ENCODE measurements around the gene CLDN10. TPM values are rescaled to one million over a fixed set of nuclear protein-coding genes. Genes with fewer than 3 reads are reported as not detected.

Gene CLDN10
- total and polyA plus RNA-seq, 2 donors (not counting 1 experiment from before 2014, with no cell fraction given): not detected

GRCh38 chr13:95620825-95621498, 68.4 kb downstream of the CLDN10 start:
- no peaks in the 10 kb centered on the region for H3K36me3 ChIP-seq (replicated peaks in 1 of 2; ENCODE audit: control extremely low read depth in 1 of 2, control insufficient read depth in 1 of 2, extremely low read depth in 1 of 2, insufficient read depth in 2 of 2, low read length in 1 of 2)
- DNase-seq: no peak
- peaks cover 0 to 6% (median 2%) of the 10 kb centered on the region in 4 experiments for H3K27me3 ChIP-seq (replicated peaks in 1 of 4; ENCODE audit: control extremely low read depth in 1 of 4, control insufficient read depth in 3 of 4, insufficient read depth in 4 of 4, low read length in 3 of 4)
- no peak overlapping the region for H3K27ac ChIP-seq (ENCODE audit: low read length in 2 of 2)
- Mint-ChIP-seq H3K4me3 (no peak overlapping the region), H3K27me3 (peaks cover 17% of the 10 kb centered on the region), H3K4me1 (no peaks in the 10 kb centered on the region), H3K9me3 (ENCODE audit: insufficient read depth) (no peaks in the 10 kb centered on the region), H3K27ac (no peak overlapping the region)
- H3K9me3 ChIP-seq (ENCODE audit: control extremely low read depth in 1 of 3, control insufficient read depth in 2 of 3, insufficient read depth in 1 of 3, low read length in 2 of 3): no peaks in the 10 kb centered on the region
- H3K4me1 ChIP-seq (ENCODE audit: control insufficient read depth in 2 of 2, insufficient read depth in 2 of 2, low read length in 2 of 2): no peaks in the 10 kb centered on the region
- H2AFZ ChIP-seq (ENCODE audit: insufficient read depth, low read depth, low read length, poor library complexity, severe bottlenecking): no peak overlapping the region
- no peak for TF ChIP-seq EZH2 (IDR thresholded peaks at IDR 0.05; ENCODE audit: borderline replicate concordance, insufficient read depth, low read depth, low read length, poor library complexity, severe bottlenecking)
- TF ChIP-seq CTCF (IDR thresholded peaks at IDR 0.05): no peak
- intact Hi-C loops (cut with micrococcal nuclease): loop anchor here (5.0 kb wide), 1 partner anchor 361 kb away; no protein-coding TSS in a partner anchor
- POLR2A ChIA-PET: no interaction called here
- H4K20me1 ChIP-seq (ENCODE audit: control insufficient read depth, insufficient read depth, low read length, poor library complexity, severe bottlenecking): no peaks in the 10 kb centered on the region
- no peak overlapping the region for H3K4me3 ChIP-seq (ENCODE audit: control extremely low read depth in 1 of 5, extremely low read depth in 1 of 5, insufficient read depth in 1 of 5, low read depth in 2 of 5, low read length in 4 of 5)
- no peak overlapping the region for H3K4me2 ChIP-seq (replicated peaks; ENCODE audit: low read depth, low read length, poor library complexity, severe bottlenecking)
- H3K79me2 ChIP-seq (ENCODE audit: control insufficient read depth, insufficient read depth, low read length): no peaks in the 10 kb centered on the region
- no peak for ATAC-seq (ENCODE audit: low read depth)
- CTCF ChIA-PET: interaction anchor here (0.5 to 9.8 kb wide), 2 partner anchors 213 to 1395 kb away, joined by 3 to 163 read pairs; no protein-coding TSS in a partner anchor
- WGBS (ENCODE audit: insufficient coverage): 89% methylated on average over 8 of the region's 10 CpGs
- H3K9ac ChIP-seq (ENCODE audit: low read length): no peak overlapping the region

GRCh38 chr13:95623141-95623540, 70.6 kb downstream of the CLDN10 start:
- POLR2A ChIA-PET: no interaction called here
- H3K27ac ChIP-seq (ENCODE audit: low read length in 2 of 2): no peak overlapping the region
- H3K9ac ChIP-seq (ENCODE audit: low read length): no peak overlapping the region
- no peaks in the 10 kb centered on the region for H4K20me1 ChIP-seq (ENCODE audit: control insufficient read depth, insufficient read depth, low read length, poor library complexity, severe bottlenecking)
- H2AFZ ChIP-seq (ENCODE audit: insufficient read depth, low read depth, low read length, poor library complexity, severe bottlenecking): no peak overlapping the region
- no peaks in the 10 kb centered on the region for H3K79me2 ChIP-seq (ENCODE audit: control insufficient read depth, insufficient read depth, low read length)
- Mint-ChIP-seq H3K27ac (no peak overlapping the region), H3K27me3 (peaks cover 9% of the 10 kb centered on the region), H3K4me1 (no peaks in the 10 kb centered on the region), H3K4me3 (no peak overlapping the region), H3K9me3 (ENCODE audit: insufficient read depth) (no peaks in the 10 kb centered on the region)
- no peaks in the 10 kb centered on the region for H3K36me3 ChIP-seq (replicated peaks in 1 of 2; ENCODE audit: control extremely low read depth in 1 of 2, control insufficient read depth in 1 of 2, extremely low read depth in 1 of 2, insufficient read depth in 2 of 2, low read length in 1 of 2)
- peaks cover 0 to 6% (median 2%) of the 10 kb centered on the region in 4 experiments for H3K27me3 ChIP-seq (replicated peaks in 1 of 4; ENCODE audit: control extremely low read depth in 1 of 4, control insufficient read depth in 3 of 4, insufficient read depth in 4 of 4, low read length in 3 of 4)
- WGBS (ENCODE audit: insufficient coverage): 35% methylated on average over 3 of the region's 5 CpGs
- ATAC-seq (ENCODE audit: low read depth) (no peak), DNase-seq (no peak)
- intact Hi-C loops (cut with micrococcal nuclease): loop anchor here (5.0 kb wide), 1 partner anchor 359 kb away; no protein-coding TSS in a partner anchor
- H3K9me3 ChIP-seq (ENCODE audit: control extremely low read depth in 1 of 3, control insufficient read depth in 2 of 3, insufficient read depth in 1 of 3, low read length in 2 of 3): no peaks in the 10 kb centered on the region
- TF ChIP-seq CTCF (IDR thresholded peaks at IDR 0.05) (no peak), EZH2 (IDR thresholded peaks at IDR 0.05; ENCODE audit: borderline replicate concordance, insufficient read depth, low read depth, low read length, poor library complexity, severe bottlenecking) (no peak)
- no peak overlapping the region for H3K4me2 ChIP-seq (replicated peaks; ENCODE audit: low read depth, low read length, poor library complexity, severe bottlenecking)
- H3K4me1 ChIP-seq (ENCODE audit: control insufficient read depth in 2 of 2, insufficient read depth in 2 of 2, low read length in 2 of 2): no peaks in the 10 kb centered on the region
- CTCF ChIA-PET: interaction anchor here (0.5 to 9.8 kb wide), 4 partner anchors 7 to 363 kb away, joined by 3 to 163 read pairs (median 4); no protein-coding TSS in a partner anchor
- H3K4me3 ChIP-seq (ENCODE audit: control extremely low read depth in 1 of 5, extremely low read depth in 1 of 5, insufficient read depth in 1 of 5, low read depth in 2 of 5, low read length in 4 of 5): no peak overlapping the region

Data from B cell (primary cell).